IMR-90 (cell line): Measurements from ENCODE around the gene RBM5. TPM values are rescaled to one million over a fixed set of nuclear protein-coding genes. Genes with fewer than 3 reads are reported as not detected.

Experiments
- ATAC-seq: fragments of 200-7000 bp; cut with Tn5 transposase; 2 replicates; pipeline ENCODE4 v1.9.1; 2020; ENCODE audit warnings: low read depth, mild to moderate bottlenecking, moderate library complexity
- BruUV-seq: library from RNA; stranded (reverse); fragments of 400-500 nt; replicated peaks from 2 replicates; lab custom pipeline; 2021; lab: Mats Ljungman, UMichigan
- CTCF ChIA-PET: fragments of 300-600 bp; formaldehyde crosslinking; extraction: SDS; loops from one replicate; lab custom pipeline; 2021; ENCODE audit warnings: antibody characterized with exemption; lab: Yijun Ruan, JAX
- POLR2A ChIA-PET: fragments of 300-600 bp; sonication (Branson Sonifier 250); formaldehyde crosslinking; loops from one replicate; lab custom pipeline; 2022; ENCODE audit warnings: antibody characterized with exemption; ENCODE audit not compliant: unreplicated experiment; lab: Charles Lee
- DNase-seq: peaks from one replicate; pipeline ENCODE4 v3.0.0; 2013
- H2AFZ ChIP-seq: replicated peaks from 2 replicates; pipeline ENCODE3; 2013; ENCODE audit warnings: low read length, mild to moderate bottlenecking; ENCODE audit not compliant: poor library complexity
- H2AK5ac ChIP-seq: 2 replicates; pipeline ENCODE4 v1.6.1; 2013; ENCODE audit warnings: low read depth, low read length, inconsistent platforms
- H2AK9ac ChIP-seq: replicated peaks from 2 replicates; pipeline ENCODE3; 2013; ENCODE audit warnings: mild to moderate bottlenecking, low read depth, low read length, moderate library complexity; ENCODE audit not compliant: poor library complexity
- H2BK120ac ChIP-seq: 2 replicates; pipeline ENCODE4 v1.6.1; 2013; ENCODE audit warnings: low read depth, low read length, inconsistent platforms
- H2BK15ac ChIP-seq: 3 replicates; pipeline ENCODE4 v1.6.1; 2013; ENCODE audit warnings: low read depth, low read length, inconsistent platforms
- H2BK20ac ChIP-seq: 2 replicates; pipeline ENCODE4 v1.6.1; 2013; ENCODE audit warnings: low read depth, mild to moderate bottlenecking, inconsistent platforms, low read length, moderate library complexity
- H2BK5ac ChIP-seq: 2 replicates; pipeline ENCODE4 v1.6.1; 2013; ENCODE audit warnings: mild to moderate bottlenecking, low read depth, low read length, inconsistent platforms; ENCODE audit not compliant: poor library complexity, severe bottlenecking
- H3K14ac ChIP-seq: replicated peaks from 2 replicates; pipeline ENCODE4 v1.6.1; 2013; ENCODE audit warnings: low read depth, low read length, inconsistent platforms
- H3K18ac ChIP-seq: 2 replicates; pipeline ENCODE4 v1.6.1; 2013; ENCODE audit warnings: low read depth, low read length, control low read depth
- H3K23ac ChIP-seq: 2 replicates; pipeline ENCODE4 v1.6.1; 2013; ENCODE audit warnings: low read depth, low read length, inconsistent platforms
- H3K27ac ChIP-seq: 2 replicates; pipeline ENCODE4 v1.5.1; 2013; ENCODE audit warnings: mild to moderate bottlenecking, control low read depth, low read length; ENCODE audit not compliant: insufficient read depth
- H3K27me3 ChIP-seq: 2 replicates; pipeline ENCODE4 v1.6.1; 2013; ENCODE audit warnings: low read length; ENCODE audit not compliant: control insufficient read depth, insufficient read depth
- H3K36me3 ChIP-seq: 2 replicates; pipeline ENCODE4 v1.6.1; 2013; ENCODE audit warnings: low read length, mixed read lengths; ENCODE audit not compliant: control insufficient read depth, insufficient read depth
- H3K4ac ChIP-seq: 2 replicates; pipeline ENCODE4 v1.6.1; 2013; ENCODE audit warnings: low read depth, low read length, inconsistent platforms
- H3K4me1 ChIP-seq: 2 replicates; pipeline ENCODE4 v1.6.1; 2013; ENCODE audit warnings: low read length, mixed read lengths; ENCODE audit not compliant: control insufficient read depth, insufficient read depth
- H3K4me2 ChIP-seq: 2 replicates; pipeline ENCODE4 v1.6.1; 2013; ENCODE audit warnings: low read depth, mild to moderate bottlenecking, control low read depth, low read length, moderate library complexity
- H3K4me3 ChIP-seq: 2 replicates; pipeline ENCODE4 v1.5.1; 2013; ENCODE audit warnings: low read depth, mild to moderate bottlenecking, control low read depth, low read length, moderate library complexity; ENCODE audit not compliant: insufficient read depth
- H3K56ac ChIP-seq: 2 replicates; pipeline ENCODE4 v1.6.1; 2013; ENCODE audit warnings: low read length, inconsistent platforms; ENCODE audit not compliant: insufficient read depth; ENCODE audit errors: extremely low read depth
- H3K79me1 ChIP-seq, 2 experiments: 2 replicates each; pipeline ENCODE4 v1.6.1; 2013; ENCODE audit warnings: low read length in 2 of 2, inconsistent platforms in 1 of 2, low read depth in 1 of 2
- H3K9ac ChIP-seq: 2 replicates; pipeline ENCODE4 v1.6.1; 2013; ENCODE audit warnings: low read depth, low read length, control low read depth
- H3K9me1 ChIP-seq: 2 replicates; pipeline ENCODE4 v1.6.1; 2013; ENCODE audit warnings: low read length, inconsistent platforms; ENCODE audit not compliant: insufficient read depth
- H3K9me3 ChIP-seq: 2 replicates; pipeline ENCODE4 v1.6.1; 2013; ENCODE audit warnings: low read length; ENCODE audit not compliant: control insufficient read depth, insufficient read depth
- H4K20me1 ChIP-seq: 2 replicates; pipeline ENCODE4 v1.6.1; 2013; ENCODE audit warnings: low read length, inconsistent platforms; ENCODE audit not compliant: insufficient read depth
- H4K5ac ChIP-seq: 2 replicates; pipeline ENCODE4 v1.6.1; 2013; ENCODE audit warnings: mild to moderate bottlenecking, low read depth, low read length, control low read depth
- H4K8ac ChIP-seq, 2 experiments: 2 replicates each; pipeline ENCODE4 v1.6.1; 2013; ENCODE audit warnings: low read depth in 2 of 2, low read length in 2 of 2, control low read depth in 1 of 2, inconsistent platforms in 1 of 2
- H4K91ac ChIP-seq: 2 replicates; pipeline ENCODE4 v1.6.1; 2013; ENCODE audit warnings: low read depth, low read length, inconsistent platforms; ENCODE audit not compliant: insufficient read depth
- BHLHE40 ChIP-seq: fragments of 150-350 bp; IDR thresholded peaks from 2 replicates; pipeline ENCODE4 v1.6.1; 2016; ENCODE audit warnings: mild to moderate bottlenecking, low read depth, low read length
- CEBPB ChIP-seq: IDR thresholded peaks from 2 replicates; pipeline ENCODE4 v1.6.1; 2012; ENCODE audit warnings: low read depth, low read length, improper control_type of control experiment
- CHD1 ChIP-seq: IDR thresholded peaks from 2 replicates; pipeline ENCODE4 v1.6.1; 2012; ENCODE audit warnings: low read depth, low read length, improper control_type of control experiment
- FOS ChIP-seq: fragments of 150-350 bp; IDR thresholded peaks from 2 replicates; pipeline ENCODE4 v1.6.1; 2016; ENCODE audit warnings: low read depth, low read length
- MXI1 ChIP-seq: IDR thresholded peaks from 2 replicates; pipeline ENCODE4 v1.6.1; 2012; ENCODE audit warnings: low read depth, mild to moderate bottlenecking, low read length, moderate library complexity, borderline replicate concordance
- NFE2L2 ChIP-seq: fragments of 150-350 bp; IDR thresholded peaks from 2 replicates; pipeline ENCODE4 v1.6.1; 2016; ENCODE audit warnings: low read depth, mild to moderate bottlenecking, low read length
- POLR2A ChIP-seq: IDR thresholded peaks from 2 replicates; pipeline ENCODE4 v1.6.1; 2012; ENCODE audit warnings: mild to moderate bottlenecking, low read depth, low read length
- RAD21 ChIP-seq: IDR thresholded peaks from 2 replicates; pipeline ENCODE4 v1.6.1; 2012; ENCODE audit warnings: low read length, improper control_type of control experiment
- RCOR1 ChIP-seq: IDR thresholded peaks from 2 replicates; pipeline ENCODE4 v1.6.1; 2012; ENCODE audit warnings: mild to moderate bottlenecking, low read length, improper control_type of control experiment; ENCODE audit not compliant: insufficient replicate concordance
- RFX5 ChIP-seq: IDR thresholded peaks from 2 replicates; pipeline ENCODE4 v1.8.0; 2012; ENCODE audit warnings: low read depth, mild to moderate bottlenecking, low read length, moderate library complexity
- SMC3 ChIP-seq: fragments of 150-350 bp; IDR thresholded peaks from 2 replicates; pipeline ENCODE4 v1.6.1; 2016; ENCODE audit warnings: low read depth, mild to moderate bottlenecking, antibody characterized with exemption, low read length, moderate library complexity
- WGBS, 2 experiments: methylation state at CpG; one replicate each; pipeline versions ENCODE4 v1.1.5 to v1.1.7; 2013; ENCODE audit warnings: missing lambda C conversion rate in 2 of 2; ENCODE audit not compliant: insufficient read length in 1 of 2; ENCODE audit errors: extremely low coverage in 2 of 2; 5-methylcytosine and 5-hydroxymethylcytosine counted together
- dilution Hi-C: fragments of 300-500 bp; cut with HindIII; formaldehyde crosslinking; loops from one replicate; pipeline ENCODE4 v1.14.3; 2018; ENCODE audit warnings: low sequenced_read_pairs; ENCODE audit not compliant: unreplicated experiment
- in situ Hi-C: fragments of 300-500 bp; cut with MboI; formaldehyde crosslinking; loops from 3 replicates; pipeline ENCODE4 v1.14.3; 2019; ENCODE audit warnings: low sequenced_read_pairs, inconsistent platforms, mixed read lengths
- intact Hi-C: fragments of 100-400 bp; cut with micrococcal nuclease; formaldehyde crosslinking; loops from 2 replicates; pipeline ENCODE4 v1.10.0; 2022
- polyA plus RNA-seq, 3 experiments: library from polyadenylated mRNA; depleted of rRNA; stranded (reverse); fragments of >200 nt; gene quantifications; 2 replicates each; pipeline ENCODE4 v1.2.3, GENCODE V29; 2012; ENCODE audit warnings: low replicate concordance in 1 of 3
- total RNA-seq: library from RNA; depleted of rRNA; stranded (reverse); fragments of >200 nt; gene quantifications from 2 replicates; pipeline ENCODE4 v1.2.3, GENCODE V29; 2012
- TF ChIP-seq, protein P1 (sequence below): fragments of 150-350 bp; IDR thresholded peaks from 2 replicates; pipeline ENCODE4 v1.6.1; 2016; ENCODE audit warnings: low read depth, mild to moderate bottlenecking, low read length, moderate library complexity, borderline replicate concordance
- TF ChIP-seq, protein P2 (sequence below): conservative IDR thresholded peaks from 2 replicates; pipeline ENCODE4 v1.5.1; 2012; ENCODE audit warnings: mild to moderate bottlenecking, low read depth, low read length, improper control_type of control experiment
- TF ChIP-seq, protein P3 (sequence below): fragments of 150-350 bp; IDR thresholded peaks from 2 replicates; pipeline ENCODE4 v1.6.1; 2017; ENCODE audit warnings: mild to moderate bottlenecking, antibody characterized with exemption, low read length, low read depth

The RBM5 gene
- total and polyA plus RNA-seq, 2 of the 4 experiments (the other 2 are of a cell fraction), result 121 to 155 TPM

DNA sequence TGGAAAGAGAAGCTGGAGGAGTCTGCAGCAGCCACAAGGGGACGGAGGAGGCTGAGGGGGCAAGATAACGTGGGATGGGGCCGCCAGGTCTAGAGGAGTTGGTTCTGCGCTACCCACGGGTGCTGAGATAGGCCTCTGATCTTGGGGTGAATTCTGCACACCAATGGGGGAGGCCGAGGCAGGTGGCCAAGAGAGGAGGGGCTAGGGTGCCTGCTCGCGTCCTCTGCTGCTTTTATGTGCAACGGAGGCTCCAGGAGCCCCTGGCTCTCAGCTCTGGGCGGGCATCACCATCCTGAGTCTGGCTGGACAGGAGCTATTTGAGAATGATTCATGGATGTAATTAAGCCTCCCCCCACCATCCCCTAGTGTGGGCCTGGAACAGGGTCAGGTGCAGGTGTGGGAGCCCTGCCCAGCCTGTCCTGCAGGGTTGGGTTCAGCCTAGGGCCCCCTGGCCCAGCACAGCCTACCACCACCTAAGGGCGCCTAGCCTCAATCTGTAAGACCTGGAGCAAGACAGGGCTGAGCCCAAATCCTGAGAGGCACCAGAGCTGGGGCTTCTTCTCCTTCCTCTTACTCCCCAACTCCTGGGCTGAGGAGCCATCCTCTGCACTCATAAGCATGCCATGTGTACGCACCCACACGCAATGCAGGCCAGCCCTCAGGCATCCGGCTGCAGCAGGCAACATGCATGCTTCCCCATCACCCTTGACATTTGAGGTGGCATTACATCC lies 34.1 kb downstream of the RBM5 start:
- intact Hi-C loops (loop anchor here (1.0 kb wide), 1 partner anchor 32 kb away; the partner anchor contains the start of gene SEMA3F), dilution Hi-C loops (no loop called here), in situ Hi-C loops (loop anchor here (5.0 kb wide), 1 partner anchor 59 kb away; no protein-coding TSS in a partner anchor)
- Histone ChIP-seq H4K91ac (no peak overlapping the region), H3K23ac (no peak overlapping the region), H3K9ac (no peak overlapping the region), H3K14ac (no peak overlapping the region), H2AK5ac (no peak overlapping the region), H2BK120ac (no peak overlapping the region), H3K27ac (no peak overlapping the region), H3K9me3 (no peaks in the 10 kb centered on the region), H3K18ac (no peak overlapping the region), H3K4ac (no peak overlapping the region), H3K36me3 (peaks cover 26% of the 10 kb centered on the region), H2AK9ac (no peak overlapping the region), H4K5ac (no peak overlapping the region), H2BK5ac (no peak overlapping the region), H2AFZ (no peak overlapping the region), H4K20me1 (peaks cover 42% of the 10 kb centered on the region), H2BK15ac (no peak overlapping the region), H4K8ac (no peak overlapping the region), H3K79me1 (peaks cover 0 to 12% of the 10 kb centered on the region in 2 experiments; a peak in 1 of 4 replicates), H3K27me3 (no peaks in the 10 kb centered on the region), H3K4me2 (no peak overlapping the region), H2BK20ac (no peak overlapping the region), H3K9me1 (peaks cover 20% of the 10 kb centered on the region; the same call in 1 of the 2 replicates), H3K4me1 (peaks cover 31% of the 10 kb centered on the region), H3K4me3 (no peak overlapping the region), H3K56ac (no peak overlapping the region)
- WGBS, 2 experiments, result 90% methylated on average over 9 of the region's 14 CpGs; no CpG with 5 or more reads in 1 of the 2 experiments
- no TSS peak for BruUV-seq
- ChIA-PET CTCF (interaction anchor here (0.6 to 3.3 kb wide), 3 partner anchors 9 to 66 kb away, joined by 3 to 10 read pairs (median 8); no protein-coding TSS in a partner anchor), POLR2A (no interaction called here)
- ATAC-seq (no peak), DNase-seq (no peak)
- TF ChIP-seq CHD1 (no peak), RAD21 (no peak), FOS (no peak), NFE2L2 (no peak), POLR2A (no peak), MXI1 (no peak), RFX5 (no peak), BHLHE40 (no peak), RCOR1 (no peak), CEBPB (no peak), SMC3 (no peak)
- TF ChIP-seq, protein P1, sequence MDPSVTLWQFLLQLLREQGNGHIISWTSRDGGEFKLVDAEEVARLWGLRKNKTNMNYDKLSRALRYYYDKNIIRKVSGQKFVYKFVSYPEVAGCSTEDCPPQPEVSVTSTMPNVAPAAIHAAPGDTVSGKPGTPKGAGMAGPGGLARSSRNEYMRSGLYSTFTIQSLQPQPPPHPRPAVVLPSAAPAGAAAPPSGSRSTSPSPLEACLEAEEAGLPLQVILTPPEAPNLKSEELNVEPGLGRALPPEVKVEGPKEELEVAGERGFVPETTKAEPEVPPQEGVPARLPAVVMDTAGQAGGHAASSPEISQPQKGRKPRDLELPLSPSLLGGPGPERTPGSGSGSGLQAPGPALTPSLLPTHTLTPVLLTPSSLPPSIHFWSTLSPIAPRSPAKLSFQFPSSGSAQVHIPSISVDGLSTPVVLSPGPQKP, result no peak
- TF ChIP-seq, protein P2, sequence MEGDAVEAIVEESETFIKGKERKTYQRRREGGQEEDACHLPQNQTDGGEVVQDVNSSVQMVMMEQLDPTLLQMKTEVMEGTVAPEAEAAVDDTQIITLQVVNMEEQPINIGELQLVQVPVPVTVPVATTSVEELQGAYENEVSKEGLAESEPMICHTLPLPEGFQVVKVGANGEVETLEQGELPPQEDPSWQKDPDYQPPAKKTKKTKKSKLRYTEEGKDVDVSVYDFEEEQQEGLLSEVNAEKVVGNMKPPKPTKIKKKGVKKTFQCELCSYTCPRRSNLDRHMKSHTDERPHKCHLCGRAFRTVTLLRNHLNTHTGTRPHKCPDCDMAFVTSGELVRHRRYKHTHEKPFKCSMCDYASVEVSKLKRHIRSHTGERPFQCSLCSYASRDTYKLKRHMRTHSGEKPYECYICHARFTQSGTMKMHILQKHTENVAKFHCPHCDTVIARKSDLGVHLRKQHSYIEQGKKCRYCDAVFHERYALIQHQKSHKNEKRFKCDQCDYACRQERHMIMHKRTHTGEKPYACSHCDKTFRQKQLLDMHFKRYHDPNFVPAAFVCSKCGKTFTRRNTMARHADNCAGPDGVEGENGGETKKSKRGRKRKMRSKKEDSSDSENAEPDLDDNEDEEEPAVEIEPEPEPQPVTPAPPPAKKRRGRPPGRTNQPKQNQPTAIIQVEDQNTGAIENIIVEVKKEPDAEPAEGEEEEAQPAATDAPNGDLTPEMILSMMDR, result no peak
- TF ChIP-seq, protein P3, sequence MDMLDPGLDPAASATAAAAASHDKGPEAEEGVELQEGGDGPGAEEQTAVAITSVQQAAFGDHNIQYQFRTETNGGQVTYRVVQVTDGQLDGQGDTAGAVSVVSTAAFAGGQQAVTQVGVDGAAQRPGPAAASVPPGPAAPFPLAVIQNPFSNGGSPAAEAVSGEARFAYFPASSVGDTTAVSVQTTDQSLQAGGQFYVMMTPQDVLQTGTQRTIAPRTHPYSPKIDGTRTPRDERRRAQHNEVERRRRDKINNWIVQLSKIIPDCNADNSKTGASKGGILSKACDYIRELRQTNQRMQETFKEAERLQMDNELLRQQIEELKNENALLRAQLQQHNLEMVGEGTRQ, result no peak
